AML-193 (cell line): ENCODE measurements around the gene NUP93.
"Not testable (repeated sequence)": the region's sequence is repeated elsewhere in the genome, so short reads cannot be mapped to it uniquely, and the experiment has no call there.

Source experiments
- DNase-seq, 2 experiments: peaks; one replicate each; lab custom pipeline; 2025; lab: John Stamatoyannopoulos, UW

NUP93 gene

GRCh38 chr16:56870276-56870888 lies 140.5 kb downstream of the NUP93 start:
- no peak for DNase-seq

DNA sequence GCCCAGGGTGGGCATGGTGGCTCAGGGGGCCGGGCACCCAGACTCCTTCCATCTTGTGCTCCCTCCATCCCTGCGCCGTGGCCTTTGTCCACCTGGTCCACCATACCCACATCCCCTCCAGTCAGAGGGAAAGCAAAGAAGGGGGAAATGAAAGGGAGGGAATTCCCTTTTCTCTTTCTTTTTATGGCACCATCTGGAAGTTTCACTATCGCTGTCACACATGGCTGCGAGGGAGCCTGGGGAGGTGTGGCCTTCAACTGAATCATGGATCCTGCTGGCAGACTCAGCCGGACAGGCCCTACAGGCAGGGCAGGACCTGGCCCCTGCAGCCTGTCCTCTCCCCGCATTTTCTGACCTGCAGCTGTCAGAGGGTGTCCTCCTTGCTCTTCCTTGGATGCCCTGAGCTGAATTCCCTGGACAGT lies 141.3 kb downstream of the NUP93 start:
- DNase-seq = no peak

DNA sequence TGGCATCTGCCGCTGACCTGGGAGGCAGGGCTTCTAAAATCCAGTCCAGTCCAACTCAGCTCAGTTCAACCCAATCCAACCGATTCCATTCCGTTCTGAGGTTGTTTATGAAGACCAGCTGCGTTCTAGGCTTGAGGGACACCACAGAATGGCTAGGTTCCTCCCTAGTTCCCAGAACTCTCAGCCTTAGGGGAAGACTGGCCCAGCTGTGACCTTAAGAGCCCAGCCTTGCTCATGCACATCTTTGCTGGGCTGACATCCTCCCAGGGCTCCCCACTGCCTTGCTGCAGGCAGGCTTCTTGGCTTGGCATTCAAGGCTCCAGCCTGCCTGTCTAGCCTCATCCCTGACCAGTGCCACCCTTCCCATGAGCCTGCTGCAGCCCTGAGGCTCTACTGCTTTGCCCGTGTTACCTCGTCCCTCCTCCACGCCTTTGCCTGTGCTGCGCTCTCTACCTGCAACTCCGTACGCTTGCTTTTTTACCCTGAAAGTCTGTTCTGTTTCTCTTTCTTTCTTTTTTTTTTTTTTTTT lies 143.0 kb downstream of the NUP93 start:
- DNase-seq = peak in 1 of 2 experiments; percentile 15

DNA sequence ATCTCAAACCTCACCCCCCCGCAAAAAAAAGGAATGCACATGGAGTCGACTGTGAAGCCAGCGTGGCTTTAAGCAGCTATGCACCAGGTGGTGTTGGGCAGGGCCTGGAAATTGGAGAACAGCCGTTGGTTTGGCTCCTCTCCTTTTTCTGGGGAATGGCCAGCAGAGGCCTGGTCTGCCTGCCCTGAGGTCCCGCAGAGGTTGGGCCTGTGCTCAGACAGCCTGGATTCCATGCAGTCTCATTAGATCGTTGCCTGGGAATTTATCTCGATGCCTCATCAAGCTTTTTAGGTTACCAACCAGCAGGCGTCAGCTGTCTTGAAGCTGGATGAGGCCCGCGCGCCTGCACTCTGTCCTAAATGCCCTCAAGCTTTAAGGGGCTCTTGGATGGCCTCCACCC lies 144.9 kb downstream of the NUP93 start:
- no peak for DNase-seq

GRCh38 chr16:56876048-56876447 lies 146.1 kb downstream of the NUP93 start:
- no peak for DNase-seq

DNA sequence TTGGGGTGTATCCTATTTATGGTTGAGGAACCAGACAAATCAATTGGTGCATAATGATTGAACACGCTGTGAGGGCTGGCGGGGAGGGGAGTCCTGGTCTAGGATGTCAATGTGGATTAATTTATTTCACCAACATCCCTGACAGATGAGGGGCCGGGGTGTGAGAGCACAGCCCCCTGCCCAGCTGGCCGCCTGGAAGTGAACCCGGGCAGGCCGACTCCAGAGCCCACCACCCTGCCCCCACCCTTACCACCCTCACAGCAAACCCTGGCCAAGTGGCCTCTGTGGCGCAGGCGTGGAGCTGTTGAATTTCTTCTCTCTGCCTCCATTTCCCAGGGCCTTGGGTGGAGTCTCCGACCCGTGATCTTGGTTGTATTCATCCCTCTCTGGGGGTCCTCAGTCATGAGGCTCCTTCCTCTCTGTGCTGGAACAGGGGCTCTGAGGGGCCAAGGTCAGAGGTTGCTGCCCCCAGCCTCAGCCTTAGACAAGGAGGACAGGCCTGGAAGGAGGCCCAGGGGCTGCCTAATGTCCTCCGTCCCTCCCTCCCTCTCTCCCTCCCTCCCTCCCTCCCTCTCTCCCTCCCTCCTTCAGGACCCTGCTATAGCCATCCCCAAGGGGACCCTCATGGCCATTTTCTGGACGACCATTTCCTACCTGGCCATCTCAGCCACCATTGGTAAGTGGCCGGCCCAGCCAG lies 147.7 kb downstream of the NUP93 start:
- DNase-seq = no peak

- DNase-seq = no peak
Measured at GRCh38 chr16:56878282-56878854, 148.4 kb downstream of the NUP93 start.

GRCh38 chr16:56879276-56879675 lies 149.3 kb downstream of the NUP93 start:
- DNase-seq = no peak

GRCh38 chr16:56880176-56880575 lies 150.2 kb downstream of the NUP93 start:
- no peak for DNase-seq

GRCh38 chr16:56880685-56881084 lies 150.8 kb downstream of the NUP93 start:
- no peak for DNase-seq

DNA sequence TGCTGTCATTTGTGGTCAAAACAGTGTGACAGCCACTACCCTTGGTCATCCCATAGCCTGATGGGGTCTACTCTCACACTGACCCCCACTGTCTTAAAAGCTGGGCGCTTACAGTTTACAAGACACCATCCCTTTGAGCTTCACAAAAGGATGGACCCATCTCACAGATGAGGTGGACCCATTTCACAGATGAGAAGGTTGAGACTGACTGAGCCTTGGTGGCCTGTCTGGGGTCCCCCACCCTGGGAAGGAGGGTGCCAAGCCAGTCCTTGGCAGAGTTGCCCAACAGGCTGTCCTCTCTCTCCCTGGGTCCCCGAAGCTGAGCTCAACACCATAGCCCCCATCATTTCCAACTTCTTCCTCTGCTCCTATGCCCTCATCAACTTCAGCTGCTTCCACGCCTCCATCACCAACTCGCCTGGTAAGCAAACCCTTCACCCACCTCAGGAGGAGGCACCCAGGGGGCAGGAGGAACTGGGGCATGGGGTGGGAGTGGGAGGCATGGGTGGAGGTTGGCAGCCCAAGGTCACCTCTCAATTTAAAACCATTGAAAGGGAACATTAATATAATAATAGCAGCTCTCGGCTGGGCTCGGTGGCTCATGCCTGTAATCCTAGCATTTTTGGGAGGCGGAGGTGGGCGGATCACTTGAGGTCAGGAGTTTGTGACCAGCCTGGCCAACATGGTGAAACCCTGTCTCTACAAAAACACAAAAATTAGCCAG lies 152.3 kb downstream of the NUP93 start:
- DNase-seq = no peak

DNA sequence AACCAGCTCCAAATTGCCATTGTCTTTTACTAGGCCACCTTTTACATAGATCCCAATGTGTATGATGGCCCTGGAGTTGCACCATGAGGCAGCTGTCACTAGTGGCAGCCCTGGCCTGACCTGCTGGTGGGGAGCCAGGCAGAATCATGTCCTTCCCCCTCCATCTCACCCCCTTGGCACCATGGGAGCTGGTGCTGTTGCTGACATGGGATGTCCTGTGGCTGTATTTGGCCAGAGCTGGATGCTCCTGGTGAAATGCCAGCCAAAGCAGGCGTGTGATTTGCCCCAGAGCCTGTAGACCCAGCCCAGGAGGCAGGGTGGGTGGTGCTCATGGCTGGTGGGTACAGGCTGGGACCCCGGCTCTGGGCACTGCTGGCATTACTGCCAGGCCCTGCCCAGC lies 153.7 kb downstream of the NUP93 start:
- DNase-seq = no peak

GRCh38 chr16:56884026-56884582 lies 154.2 kb downstream of the NUP93 start:
- DNase-seq = no peak

DNA sequence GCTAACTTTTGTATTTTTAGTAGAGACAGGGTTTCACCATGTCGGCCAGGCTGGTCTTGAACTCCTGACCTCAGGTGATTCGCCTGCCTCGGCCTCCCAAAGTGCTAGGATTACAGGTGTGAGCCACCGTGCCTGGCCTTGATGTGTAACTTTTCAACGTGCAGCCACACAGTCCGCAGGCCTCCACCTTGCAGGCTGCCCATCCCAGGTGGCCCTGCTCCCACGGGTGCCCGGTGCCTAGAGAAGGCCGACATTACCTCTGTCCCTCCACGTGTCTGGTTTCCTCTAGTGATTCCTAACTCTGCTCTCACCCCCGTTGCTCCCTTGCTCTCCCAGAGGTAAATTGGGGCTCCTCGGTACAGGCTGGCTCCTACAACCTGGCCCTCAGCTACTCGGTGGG lies 155.0 kb downstream of the NUP93 start:
- DNase-seq = not testable (repeated sequence)

DNA sequence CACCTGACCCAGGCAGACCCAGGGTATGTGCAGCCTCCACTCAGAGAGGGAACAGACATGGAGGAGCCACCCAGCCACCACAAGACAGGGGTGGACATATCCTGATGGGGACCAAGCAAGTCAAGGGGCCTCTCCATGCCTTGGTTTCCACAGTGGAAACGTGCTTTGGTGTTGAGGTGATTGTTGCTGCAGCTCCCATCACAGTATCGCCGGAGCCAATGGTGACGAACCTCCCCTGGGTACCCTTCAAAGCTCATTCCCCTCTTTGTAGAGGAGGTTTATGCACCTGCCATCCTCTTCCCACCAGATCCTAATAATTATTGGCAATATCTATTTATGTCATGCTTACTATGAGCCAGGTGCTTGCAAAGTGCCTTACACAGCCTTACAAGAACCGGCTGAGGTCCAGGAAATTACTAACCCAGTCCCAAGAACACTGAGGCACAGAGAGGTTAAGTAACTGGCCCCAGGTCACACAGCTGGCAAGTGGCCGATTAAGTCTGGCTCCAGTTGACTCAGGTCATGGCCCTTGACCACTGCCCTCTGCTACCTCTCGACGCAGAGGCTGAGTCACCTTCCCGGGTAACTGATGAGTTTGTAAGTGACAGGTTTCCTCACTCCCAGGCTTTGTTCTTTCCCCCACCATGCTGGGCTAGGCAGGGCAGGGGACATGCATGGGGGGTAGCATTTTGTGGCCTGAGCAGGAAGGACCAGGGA lies 155.7 kb downstream of the NUP93 start:
- no peak for DNase-seq

DNA sequence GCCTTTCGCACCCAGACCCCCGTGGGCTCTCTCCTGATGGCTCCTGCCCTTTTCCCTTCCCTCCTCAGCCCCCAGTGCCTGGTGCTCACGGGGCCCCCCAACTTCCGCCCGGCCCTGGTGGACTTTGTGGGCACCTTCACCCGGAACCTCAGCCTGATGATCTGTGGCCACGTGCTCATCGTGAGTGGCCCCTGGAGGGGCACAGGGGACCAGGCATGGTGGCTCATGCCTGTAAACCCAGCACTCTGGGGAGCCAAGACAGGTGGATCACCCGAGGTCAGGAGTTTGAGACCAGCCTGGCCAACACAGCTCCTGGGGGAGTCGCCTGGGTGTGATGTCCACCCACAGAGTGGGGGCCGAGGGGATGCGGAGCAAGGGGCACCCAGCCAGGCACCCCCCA lies 156.4 kb downstream of the NUP93 start:
- no peak for DNase-seq

DNA sequence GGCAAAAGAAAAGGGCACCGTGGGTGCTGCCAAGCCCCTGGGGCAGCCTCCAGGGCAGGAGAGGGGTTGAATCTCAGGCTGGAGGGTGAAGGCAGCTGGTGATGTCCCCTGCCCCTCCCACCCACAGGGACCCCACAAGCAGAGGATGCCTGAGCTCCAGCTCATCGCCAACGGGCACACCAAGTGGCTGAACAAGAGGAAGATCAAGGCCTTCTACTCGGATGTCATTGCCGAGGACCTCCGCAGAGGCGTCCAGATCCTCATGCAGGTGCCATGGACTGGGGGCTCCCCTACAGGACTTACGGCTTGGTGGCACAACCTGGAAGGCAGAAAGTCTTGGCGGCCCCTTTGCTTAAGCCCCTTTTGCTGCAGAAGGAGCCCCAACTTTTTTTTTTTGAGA lies 156.9 kb downstream of the NUP93 start:
- DNase-seq = no peak

GRCh38 chr16:56888806-56889205 lies 158.9 kb downstream of the NUP93 start:
- no peak for DNase-seq

- no peak for DNase-seq
Measured at GRCh38 chr16:56889206-56889605, 159.3 kb downstream of the NUP93 start.

- no peak for DNase-seq
Measured at GRCh38 chr16:56891685-56892084, 161.8 kb downstream of the NUP93 start.

- no peak for DNase-seq
Measured at GRCh38 chr16:56892705-56893104, 162.8 kb downstream of the NUP93 start.
